Iris pigment epithelial cell (primary cell): ENCODE measurements around the gene SLITRK2.

Experiments used
- DNase-seq: peaks from one replicate; pipeline ENCODE4 v3.0.0-alpha.2; 2011; ENCODE audit warnings: low read depth

SLITRK2 gene, protein sequence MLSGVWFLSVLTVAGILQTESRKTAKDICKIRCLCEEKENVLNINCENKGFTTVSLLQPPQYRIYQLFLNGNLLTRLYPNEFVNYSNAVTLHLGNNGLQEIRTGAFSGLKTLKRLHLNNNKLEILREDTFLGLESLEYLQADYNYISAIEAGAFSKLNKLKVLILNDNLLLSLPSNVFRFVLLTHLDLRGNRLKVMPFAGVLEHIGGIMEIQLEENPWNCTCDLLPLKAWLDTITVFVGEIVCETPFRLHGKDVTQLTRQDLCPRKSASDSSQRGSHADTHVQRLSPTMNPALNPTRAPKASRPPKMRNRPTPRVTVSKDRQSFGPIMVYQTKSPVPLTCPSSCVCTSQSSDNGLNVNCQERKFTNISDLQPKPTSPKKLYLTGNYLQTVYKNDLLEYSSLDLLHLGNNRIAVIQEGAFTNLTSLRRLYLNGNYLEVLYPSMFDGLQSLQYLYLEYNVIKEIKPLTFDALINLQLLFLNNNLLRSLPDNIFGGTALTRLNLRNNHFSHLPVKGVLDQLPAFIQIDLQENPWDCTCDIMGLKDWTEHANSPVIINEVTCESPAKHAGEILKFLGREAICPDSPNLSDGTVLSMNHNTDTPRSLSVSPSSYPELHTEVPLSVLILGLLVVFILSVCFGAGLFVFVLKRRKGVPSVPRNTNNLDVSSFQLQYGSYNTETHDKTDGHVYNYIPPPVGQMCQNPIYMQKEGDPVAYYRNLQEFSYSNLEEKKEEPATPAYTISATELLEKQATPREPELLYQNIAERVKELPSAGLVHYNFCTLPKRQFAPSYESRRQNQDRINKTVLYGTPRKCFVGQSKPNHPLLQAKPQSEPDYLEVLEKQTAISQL

DNA sequence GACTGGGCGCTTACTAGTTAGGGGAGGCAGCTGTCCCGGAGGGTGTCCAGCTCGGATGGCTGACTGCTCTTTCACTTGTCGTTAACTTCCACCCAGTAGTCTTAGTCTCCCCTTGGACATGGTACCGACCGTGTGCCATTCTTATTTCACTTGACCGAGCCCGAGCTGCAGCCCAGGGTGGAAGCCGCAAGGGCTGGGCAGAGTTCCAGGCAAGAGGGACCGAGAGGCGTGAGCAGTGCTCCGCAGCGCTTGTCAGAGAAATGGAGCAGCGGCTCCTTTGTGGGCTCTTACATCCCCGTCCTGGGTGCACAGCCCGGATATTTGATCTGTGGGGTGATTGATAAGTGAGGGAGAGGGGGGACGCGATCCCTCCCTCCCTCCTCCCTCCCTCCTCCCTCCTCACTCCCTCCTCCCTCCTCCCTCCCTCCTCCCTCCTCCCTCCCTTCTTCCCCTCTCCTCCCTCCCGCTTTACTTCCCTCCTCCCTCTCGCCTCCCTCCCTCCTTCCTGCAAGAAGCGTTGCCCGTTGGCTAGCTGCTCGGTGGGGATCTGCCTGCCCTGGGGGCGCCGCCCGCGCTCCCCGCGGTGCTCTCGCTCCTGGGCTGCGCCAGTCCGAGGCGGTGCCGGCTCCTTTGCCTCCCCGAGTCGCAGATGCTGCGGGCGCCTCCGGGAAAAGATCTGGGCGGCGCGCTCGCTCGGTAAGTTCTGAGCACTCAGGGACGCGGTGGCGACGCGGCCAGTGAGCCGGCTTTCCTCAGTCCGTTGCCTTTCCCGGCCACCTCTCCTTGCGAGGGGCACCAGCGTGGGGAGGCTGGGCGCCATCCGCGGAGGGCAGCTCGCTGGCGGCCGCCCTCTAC, at the start of gene SLITRK2:
Gene SLITRK2 (plus strand): TSS at position 499 of the 855 bp plus-strand sequence. CDS start 4,597 bp downstream, outside the sequence.
- DNase-seq = no peak

DNA sequence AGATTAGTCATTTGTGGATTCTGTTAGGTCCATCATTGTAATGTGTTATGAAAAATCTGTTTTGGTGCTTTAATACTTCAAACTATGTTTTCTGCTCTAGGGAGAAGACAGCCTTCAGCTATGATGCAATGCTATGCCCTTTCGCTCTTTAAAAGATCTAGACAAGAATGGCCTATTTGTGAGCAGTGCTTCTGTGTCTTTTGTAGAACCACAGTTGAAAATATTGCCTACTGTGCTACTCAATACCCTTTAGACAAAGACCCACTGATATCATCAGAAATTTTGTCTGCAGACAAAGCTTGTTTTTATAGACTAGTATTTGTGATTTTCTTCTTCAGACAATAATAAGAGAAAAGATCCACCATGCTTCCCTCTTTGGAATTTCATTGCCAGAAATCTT, 44.6 kb upstream of the SLITRK2 start:
- no peak for DNase-seq

DNA sequence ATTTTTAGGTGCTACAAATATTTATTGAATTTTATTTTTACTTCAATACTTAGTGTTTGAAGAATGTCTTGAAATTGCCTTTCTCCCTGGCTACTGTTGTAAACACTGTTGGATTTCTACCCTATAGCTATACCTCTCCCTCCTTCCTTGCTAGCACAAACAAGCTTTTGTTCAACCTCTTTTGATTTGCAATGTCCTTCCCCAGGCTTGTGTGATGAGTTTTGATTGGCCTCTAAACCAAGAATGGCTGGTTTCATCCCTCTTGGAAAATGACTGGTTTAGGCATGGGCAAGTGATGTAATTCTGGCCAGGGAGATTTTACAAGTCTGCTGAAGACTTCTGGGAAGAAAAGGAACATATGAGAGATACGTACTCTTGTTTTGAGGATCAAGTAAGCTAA, 25.3 kb upstream of the SLITRK2 start:
- DNase-seq = no peak

DNA sequence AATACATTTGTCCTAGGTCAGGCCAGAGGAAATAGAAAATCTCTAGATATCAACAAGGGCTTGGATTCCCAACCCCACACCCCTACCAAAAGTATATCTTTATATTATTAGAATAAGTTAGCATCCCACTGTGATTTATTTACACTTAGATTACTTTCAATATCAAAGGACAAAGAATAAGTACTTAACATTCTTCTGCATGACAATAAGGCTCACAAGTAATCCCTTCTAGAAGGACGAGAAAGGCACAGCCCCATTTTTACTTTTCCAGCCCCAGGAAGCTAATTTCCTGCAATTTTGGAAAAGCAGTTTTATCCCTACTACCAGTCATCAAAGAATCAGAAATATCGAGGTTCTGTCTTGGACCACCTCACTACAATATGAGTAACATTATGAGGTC, 14.1 kb upstream of the SLITRK2 start:
- DNase-seq = no peak

DNA sequence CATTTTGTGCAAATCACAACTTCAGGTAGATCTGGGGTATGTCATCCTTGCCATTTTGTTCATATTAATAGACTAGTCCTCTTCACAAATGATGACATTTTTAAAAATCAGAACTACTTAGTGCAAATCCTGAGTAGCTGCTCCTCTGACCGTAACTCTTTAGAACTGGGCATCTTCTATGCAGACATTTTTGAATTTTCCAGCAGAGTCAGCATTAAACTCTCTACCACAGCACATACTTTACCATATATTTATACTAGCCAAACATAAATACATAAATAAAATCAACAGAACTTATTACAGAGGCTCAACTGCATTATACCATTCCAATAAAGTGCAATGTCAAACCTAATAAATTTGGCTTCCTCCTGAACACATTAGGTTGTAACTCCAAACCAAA, 4.5 kb upstream of the SLITRK2 start:
- DNase-seq = no peak

DNA sequence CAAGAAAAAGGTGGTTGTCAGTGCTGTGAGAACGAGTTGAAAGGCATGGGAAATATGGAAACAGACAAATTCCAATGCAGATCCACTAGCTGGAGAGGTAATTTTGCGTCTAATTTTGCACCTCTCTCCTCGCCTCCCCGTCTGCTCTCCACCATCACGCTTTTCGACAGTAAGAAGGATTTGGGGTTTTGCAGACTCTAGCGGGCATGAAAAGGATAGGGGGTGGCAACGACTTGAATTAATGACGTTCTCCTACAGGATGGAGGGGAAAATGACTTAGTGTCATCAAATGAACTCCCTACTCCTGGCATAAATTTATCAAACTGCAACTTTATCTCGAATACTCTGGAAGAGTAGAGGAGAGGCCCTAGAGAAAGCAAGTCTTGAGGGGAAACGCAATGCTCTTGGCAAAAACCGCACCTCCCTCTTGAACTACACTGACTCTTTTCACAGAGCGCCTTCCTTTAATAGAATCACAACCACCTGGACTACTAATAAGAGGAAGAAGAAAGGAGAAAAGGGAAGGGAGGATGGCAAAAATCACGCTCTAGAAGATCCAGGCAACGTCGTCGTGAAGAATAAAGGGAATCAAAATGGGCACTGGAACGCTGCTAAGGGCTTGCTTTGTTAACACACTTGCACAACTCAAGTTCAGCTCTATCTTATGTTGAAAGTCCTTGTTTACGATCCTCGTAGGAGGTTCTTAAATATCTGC, 871 bp upstream of the SLITRK2 start:
- DNase-seq = no peak

DNA sequence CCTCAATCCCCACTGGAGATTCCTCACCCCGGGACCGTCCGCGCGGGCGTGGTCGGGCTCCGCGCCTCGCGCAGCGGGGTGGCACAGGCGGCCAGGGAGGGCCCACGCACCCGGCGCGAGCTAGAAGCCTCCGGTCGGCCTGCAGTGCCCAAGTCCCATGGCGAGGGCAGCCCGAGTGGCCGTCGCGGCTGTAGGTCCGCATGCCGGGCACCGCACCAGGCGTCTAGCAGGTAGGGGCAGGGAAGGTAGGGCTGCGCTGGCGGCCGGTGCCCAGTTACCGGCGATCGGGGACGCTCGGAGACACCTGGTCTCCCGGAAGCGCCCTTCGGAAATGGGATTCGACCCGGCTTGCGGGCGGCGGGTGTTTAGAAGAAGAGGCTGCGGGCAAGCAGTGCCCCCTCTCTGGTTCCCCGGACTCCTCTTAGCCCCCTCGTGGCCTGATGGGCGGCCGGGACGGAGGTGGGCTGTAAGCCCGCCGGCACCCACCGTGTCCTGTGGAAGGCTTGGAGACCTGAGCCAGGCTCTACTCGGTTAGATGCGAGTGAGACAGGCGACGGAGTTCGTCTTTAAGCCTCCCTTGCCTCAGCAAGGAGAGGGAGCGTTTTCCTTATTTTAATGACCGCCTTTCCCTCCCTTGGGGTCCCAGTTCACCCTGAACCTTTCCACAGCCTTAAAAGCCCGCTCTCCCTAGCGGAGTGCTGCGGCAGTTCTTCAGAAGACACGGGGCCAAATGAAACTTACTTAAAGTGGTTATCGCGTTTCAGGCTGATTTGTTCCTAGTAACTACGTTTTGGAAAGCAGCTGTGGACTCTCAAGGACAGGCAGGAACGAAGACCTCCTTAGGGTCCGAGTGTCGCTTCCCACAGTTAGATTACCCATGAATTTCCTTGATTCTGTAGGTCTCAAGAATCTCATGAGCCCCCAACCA, 821 bp downstream of the SLITRK2 start:
- DNase-seq = no peak

DNA sequence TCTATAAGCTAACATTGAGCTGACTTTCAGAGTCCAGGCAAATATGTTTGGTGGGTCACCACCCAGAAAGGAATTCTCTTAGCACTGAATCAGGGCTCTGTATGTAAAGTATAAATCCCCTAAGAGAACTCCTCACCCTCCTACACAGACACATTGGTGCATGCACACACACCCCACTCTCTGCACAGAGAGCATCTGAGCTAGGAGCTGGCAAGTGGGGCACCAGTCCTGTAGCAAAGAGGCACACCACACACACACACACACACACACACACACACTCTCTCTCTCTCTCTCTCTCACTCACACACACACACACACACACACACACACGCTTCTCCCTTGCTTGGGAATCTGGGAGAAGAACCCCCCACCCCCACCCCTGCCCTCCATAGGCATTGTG, 3.2 kb downstream of the SLITRK2 start:
- no peak for DNase-seq

DNA sequence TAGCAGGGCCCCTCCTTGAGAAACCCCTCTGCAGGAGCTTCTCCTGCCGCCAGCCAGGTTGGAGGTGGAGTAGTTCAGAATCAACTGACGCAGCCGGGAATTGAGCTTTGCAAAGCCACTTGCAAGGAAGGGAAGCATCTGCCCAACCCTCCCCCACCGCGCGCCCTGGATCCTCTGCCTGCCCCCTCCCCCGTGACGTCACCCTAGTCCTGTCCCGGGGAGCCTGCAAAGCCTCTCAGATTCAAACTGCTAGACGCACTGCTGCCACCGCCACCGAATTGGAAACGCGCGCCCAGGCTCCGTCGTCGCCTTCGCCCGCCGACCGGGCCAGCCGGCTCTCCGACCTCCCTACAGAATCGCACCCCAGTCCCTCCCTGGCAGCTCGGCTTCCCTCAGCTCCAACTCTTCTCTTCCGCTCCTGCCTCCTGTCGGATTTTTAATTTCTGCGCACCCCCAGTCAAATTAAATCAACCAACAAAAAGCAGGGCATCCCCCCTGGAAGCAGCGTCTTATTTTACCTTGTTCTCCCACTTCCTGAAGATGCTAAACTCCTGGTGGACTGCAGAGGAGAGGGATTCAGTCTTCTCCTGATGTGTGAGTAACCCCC, 3.8 kb downstream of the SLITRK2 start:
- DNase-seq = no peak

DNA sequence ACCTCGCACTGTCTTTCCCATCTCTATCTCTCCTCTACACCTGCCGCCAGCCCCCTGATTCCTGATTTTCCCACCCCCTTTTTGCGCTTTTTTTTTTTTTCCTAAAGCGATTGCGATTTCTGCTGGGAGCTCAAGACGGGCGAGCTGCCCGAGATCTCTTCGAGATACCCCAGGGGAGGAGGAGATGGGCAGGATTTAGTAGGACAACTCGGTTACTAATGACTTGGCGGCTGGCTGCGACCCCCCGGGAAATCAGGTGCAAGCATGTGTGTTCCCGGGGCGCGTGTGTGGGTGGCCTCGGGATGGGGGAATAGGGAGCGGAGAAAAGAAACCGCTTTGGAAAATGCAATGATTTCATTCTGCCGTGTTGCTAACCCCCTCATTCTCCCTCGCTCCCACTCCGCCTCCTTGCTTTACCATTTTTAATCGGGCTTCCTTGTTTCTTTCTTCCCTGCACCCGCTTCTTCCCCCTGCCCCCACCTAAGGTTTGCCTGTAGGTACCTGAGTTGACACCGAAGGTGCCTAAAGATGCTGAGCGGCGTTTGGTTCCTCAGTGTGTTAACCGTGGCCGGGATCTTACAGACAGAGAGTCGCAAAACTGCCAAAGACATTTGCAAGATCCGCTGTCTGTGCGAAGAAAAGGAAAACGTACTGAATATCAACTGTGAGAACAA, 4.4 kb downstream of the SLITRK2 start:
- no peak for DNase-seq

DNA sequence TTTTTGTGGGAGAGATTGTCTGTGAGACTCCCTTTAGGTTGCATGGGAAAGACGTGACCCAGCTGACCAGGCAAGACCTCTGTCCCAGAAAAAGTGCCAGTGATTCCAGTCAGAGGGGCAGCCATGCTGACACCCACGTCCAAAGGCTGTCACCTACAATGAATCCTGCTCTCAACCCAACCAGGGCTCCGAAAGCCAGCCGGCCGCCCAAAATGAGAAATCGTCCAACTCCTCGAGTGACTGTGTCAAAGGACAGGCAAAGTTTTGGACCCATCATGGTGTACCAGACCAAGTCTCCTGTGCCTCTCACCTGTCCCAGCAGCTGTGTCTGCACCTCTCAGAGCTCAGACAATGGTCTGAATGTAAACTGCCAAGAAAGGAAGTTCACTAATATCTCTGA, 5.5 kb downstream of the SLITRK2 start:
- no peak for DNase-seq

DNA sequence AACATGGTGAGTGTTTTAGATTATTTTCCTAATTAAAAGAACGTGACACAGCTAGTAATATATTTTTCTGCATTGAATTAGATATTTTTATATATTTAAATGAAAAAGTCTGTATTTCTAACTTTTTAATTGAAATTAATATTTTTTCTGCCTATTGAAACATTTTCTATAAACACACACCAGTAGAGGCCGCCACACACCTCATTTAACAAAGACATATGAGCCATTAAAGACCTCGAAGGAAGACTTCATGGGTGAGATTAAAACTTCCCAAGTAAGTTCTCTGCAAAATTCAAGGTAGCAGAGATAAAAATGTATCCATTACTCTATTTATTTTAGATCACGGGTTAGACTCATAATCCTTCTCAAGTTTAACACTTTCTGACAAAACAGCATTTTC, 8.3 kb downstream of the SLITRK2 start:
- DNase-seq = peak; percentile 22

DNA sequence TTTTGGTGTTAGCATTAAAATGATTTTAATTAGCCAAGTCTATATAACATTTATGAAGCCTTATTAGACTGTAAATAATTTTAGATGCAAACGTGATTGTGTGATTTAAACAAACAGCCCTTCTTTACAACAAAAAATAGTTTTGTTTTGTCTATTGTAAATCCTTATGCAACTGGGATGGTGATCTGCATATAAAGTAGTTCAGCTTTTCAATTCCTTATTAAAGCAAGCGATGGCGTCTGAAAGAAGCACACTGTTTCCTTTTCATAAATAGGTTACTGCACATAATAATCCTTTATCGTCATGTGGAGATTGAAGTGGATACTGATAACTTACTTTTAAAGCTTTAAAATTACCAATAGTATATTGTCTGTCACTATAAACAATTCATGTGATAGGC, 8.8 kb downstream of the SLITRK2 start:
- DNase-seq = no peak

DNA sequence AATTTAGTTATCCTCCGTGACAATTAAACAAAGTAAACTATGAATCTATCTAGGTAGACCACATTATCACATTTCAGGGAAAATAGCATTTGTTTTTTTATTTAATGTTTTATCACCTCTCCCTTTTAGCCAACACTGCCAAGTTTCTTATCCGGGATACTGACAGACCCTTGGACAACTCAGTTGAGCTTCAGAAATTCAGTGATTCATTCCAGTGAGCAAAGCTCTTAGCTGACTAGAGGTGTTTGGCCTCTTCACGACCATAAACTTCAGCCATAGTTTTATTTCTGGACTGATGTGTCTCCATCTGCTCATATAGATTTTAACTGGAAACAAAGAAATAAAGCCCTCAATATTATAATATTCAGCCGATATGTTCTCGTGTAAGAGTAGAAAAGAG, 15.2 kb downstream of the SLITRK2 start:
- no peak for DNase-seq

DNA sequence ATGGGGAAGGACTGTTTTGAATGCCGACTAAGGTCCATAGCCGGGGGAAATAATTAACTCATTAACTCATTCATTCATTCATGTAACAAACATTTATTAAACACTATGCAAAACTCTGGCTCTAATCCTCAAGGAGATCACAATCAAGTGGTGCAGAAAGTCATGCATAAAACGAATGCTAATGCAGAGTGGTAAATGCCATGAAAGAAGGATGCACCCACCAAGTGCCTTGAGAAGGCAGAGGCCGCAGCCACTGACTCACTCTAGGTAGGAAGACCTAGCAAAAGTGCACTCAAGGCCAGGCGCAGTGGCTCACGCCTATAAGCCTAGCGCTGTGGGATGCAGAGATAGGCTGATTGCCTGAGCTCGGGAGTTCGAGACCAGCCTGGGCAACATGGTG, 22.9 kb downstream of the SLITRK2 start:
- DNase-seq = no peak

DNA sequence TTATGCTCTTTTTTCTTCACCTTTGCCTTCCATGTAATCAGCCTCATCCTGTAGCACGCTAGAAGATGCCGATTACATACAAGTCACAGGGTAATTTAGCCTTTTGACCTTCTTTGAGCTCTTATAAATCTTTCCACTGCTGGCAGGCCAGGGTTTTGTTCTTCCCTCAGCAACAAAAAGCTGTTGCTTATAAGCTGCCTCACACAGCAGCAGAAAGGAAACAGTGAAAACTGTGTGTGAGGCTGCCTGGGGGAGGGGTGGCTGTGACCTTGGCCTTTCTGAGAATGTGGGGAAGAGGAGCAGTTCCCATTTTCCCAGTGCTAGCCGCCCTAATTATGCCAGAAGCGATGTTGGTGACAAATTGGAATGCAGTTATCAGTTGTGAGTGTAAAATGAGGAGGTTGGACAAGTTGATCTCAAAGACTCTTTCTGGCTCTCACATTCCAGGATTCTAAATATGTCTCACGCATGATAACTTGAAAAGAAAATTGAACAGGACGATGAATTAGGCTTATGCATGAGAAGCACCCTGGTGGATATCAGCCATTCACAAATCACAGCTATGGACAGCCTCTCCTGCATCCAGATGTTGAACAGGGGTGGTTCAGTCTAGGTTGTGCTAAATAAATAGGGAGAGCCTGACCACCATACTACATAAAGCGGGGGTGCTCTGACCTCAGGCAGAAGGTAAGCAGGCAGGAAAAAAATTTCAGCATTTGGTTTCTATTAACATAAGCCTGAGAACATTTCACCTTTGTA, 25.7 kb downstream of the SLITRK2 start:
- DNase-seq = no peak

DNA sequence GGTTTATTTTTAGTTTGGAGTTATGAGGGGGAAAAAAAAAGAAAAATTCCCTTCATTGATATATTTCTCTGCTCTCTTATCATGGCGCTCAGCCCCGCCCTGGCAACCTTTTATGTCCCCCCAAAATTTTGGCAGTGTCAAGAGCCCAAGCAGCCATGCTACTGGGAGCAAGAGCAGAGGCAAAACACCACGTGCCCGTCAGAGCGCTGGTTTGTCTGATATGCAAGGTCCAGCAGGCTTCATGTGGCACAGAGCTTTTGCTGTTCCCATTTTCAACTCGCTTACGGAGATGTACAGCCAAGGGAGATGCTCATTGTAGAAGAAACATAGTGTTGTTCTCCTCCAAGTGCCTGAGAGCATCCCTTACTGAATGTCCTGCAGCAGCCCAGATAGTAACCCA, 27.3 kb downstream of the SLITRK2 start:
- DNase-seq = no peak

DNA sequence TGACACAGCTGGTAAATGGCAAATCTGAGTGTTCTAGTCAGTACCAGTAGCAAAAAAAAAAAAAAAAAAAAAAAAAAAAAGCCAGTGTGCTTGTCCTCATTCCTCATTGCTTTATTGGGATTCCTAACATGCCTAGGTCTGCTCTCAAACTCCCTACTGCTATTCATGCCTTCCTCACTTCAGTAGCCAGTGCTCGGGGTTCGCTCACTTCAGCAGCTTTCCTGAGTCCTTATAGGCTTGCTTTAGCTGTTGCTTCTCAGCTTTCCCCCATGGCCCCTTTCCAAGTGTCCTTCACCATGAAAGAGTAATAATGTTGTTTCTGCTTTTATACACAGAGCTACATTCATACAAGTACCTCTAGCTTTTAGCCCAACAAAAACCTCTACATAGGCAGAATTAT, 30.8 kb downstream of the SLITRK2 start:
- no peak for DNase-seq

DNA sequence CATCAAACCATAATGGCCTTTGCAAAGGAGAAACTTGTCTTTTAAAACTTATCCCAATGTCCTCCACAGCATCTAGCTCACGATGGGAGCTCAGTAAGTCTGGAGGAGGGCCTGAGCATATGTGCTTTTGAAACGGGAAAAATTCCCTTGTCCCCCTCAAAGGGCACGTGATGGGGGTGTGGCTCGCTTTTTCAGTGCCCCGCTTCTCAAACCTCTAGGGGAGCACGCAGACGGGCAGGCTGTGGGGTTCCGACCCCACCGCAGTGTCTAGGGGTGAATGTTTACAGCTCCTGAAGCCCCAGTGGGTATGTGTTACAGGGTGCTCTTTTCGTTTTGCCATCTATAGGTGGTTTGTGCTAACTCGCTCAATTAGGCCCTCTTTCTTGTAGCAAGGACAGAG, 31.2 kb downstream of the SLITRK2 start:
- DNase-seq = no peak
